Vagina (tissue), 2 donors: ENCODE results near the gene CD200R1L. TPM values are rescaled to one million over a fixed set of nuclear protein-coding genes. Genes with fewer than 3 reads are reported as not detected.

ENCODE experiments used
- DNase-seq, 2 donors: peaks; one replicate each; pipeline ENCODE4 v3.0.0-alpha.2; 2017; ENCODE audit errors: extremely low spot score in 2 of 2
- H3K27ac ChIP-seq: fragments of 200-600 bp; sonication (generic); one replicate; pipeline ENCODE4 v1.5.1; 2019
- H3K27me3 ChIP-seq: fragments of 200-600 bp; sonication (generic); one replicate; pipeline ENCODE4 v1.5.1; 2019
- H3K36me3 ChIP-seq, 2 donors: fragments of 200-600 bp; sonication (generic); one replicate each; pipeline ENCODE4 v1.5.1; 2017 to 2019
- H3K4me1 ChIP-seq: fragments of 200-600 bp; sonication (generic); one replicate; pipeline ENCODE4 v1.5.1; 2019
- H3K4me3 ChIP-seq, 2 donors: fragments of 200-600 bp; sonication (generic); 1 replicate in 1 of 2; 2 replicates in 1 of 2; pipeline ENCODE4 v1.5.1; 2016 to 2019
- H3K9me3 ChIP-seq: fragments of 200-600 bp; sonication (generic); one replicate; pipeline ENCODE4 v1.5.1; 2019
- POLR2A ChIP-seq, 2 donors: fragments of 450-650 bp; IDR thresholded peaks; one replicate each; pipeline ENCODE4 v1.6.1; 2017; ENCODE audit warnings: antibody characterized with exemption in 2 of 2, mild to moderate bottlenecking in 2 of 2, moderate library complexity in 2 of 2
- POLR2AphosphoS5 ChIP-seq, 2 donors: sonication (generic); formaldehyde crosslinking; IDR thresholded peaks; one replicate each; pipeline ENCODE4 v1.9.0; 2017; ENCODE audit warnings: antibody characterized with exemption in 2 of 2, mild to moderate bottlenecking in 2 of 2, low read depth in 1 of 2; ENCODE audit not compliant: insufficient read depth in 1 of 2
- intact Hi-C: fragments of 100-400 bp; cut with DNase I; formaldehyde crosslinking; loops from one replicate; pipeline ENCODE4 v1.15.1; 2023
- total RNA-seq: library from RNA; depleted of rRNA; stranded (reverse); fragments of >200 nt; gene quantifications from one replicate; pipeline ENCODE4 v1.2.3, GENCODE V29; 2016
- TF ChIP-seq, protein P1 (sequence below), 3 experiments: fragments of 450-650 bp in 2 of 3; fragments of 200-600 bp in 1 of 3; sonication (generic) in 1 of 3; IDR thresholded peaks; one replicate each; pipeline ENCODE4 v1.5.1; 2017 to 2019; ENCODE audit warnings: antibody characterized with exemption in 3 of 3, mild to moderate bottlenecking in 2 of 3, moderate library complexity in 2 of 3

Gene CD200R1L
- total RNA-seq, 1 donor from 2014 or later = not detected

DNA sequence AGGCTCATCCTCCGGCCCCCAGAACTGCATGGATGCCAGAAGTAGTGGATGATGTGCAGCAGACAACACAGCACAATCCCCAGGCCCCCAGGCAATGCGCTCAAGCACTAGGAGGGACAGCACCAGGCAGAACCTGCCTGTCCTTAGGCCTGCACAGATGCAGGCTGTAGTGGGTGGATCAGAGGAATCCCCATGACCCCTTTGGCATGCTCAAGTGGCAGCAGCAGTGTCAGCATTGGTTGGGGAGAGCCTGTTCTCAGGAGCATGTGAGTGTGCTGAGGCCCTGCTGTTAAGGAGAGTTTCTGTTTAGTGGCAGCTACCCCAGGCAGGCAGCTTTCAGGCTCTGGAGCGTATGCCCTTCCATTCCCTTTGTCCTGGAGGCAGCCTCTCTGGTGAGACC lies 25.1 kb upstream of the CD200R1L start:
- intact Hi-C loops = no loop called here
- Histone ChIP-seq H3K9me3 (no peaks in the 10 kb centered on the region), H3K36me3 (no peaks in the 10 kb centered on the region), H3K27ac (no peak overlapping the region), H3K27me3 (no peaks in the 10 kb centered on the region), H3K4me1 (no peaks in the 10 kb centered on the region), H3K4me3 (no peak overlapping the region)
- TF ChIP-seq POLR2AphosphoS5 (IDR thresholded peaks at IDR 0.05; ENCODE audit: insufficient read depth in 1 of 2, low read depth in 1 of 2) (no peak), POLR2A (IDR thresholded peaks at IDR 0.05) (no peak)
- TF ChIP-seq, protein P1, sequence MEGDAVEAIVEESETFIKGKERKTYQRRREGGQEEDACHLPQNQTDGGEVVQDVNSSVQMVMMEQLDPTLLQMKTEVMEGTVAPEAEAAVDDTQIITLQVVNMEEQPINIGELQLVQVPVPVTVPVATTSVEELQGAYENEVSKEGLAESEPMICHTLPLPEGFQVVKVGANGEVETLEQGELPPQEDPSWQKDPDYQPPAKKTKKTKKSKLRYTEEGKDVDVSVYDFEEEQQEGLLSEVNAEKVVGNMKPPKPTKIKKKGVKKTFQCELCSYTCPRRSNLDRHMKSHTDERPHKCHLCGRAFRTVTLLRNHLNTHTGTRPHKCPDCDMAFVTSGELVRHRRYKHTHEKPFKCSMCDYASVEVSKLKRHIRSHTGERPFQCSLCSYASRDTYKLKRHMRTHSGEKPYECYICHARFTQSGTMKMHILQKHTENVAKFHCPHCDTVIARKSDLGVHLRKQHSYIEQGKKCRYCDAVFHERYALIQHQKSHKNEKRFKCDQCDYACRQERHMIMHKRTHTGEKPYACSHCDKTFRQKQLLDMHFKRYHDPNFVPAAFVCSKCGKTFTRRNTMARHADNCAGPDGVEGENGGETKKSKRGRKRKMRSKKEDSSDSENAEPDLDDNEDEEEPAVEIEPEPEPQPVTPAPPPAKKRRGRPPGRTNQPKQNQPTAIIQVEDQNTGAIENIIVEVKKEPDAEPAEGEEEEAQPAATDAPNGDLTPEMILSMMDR (IDR thresholded peaks at IDR 0.05) = no peak
- DNase-seq = no peak

DNA sequence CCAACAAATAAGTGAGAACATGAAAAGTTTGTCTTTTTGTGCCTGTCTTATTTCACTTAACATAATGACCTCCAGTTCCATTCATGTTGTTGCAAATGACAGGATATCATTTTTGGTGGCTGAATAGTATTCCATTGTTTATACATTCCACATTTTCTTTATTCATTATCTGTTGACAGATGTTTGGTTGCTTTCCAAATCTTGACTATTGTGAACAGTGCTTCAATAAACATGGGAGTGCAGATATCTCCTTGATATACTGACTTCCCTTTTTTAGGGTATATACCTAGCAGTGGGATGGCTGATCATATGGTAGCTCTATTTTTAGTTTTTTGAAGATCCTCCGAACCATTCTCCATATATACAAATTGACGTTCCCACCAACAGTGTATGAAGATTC lies 19.1 kb upstream of the CD200R1L start:
- no peaks in the 10 kb centered on the region for H3K36me3 ChIP-seq
- TF ChIP-seq, protein P1 (IDR thresholded peaks at IDR 0.05) = no peak
- TF ChIP-seq POLR2AphosphoS5 (IDR thresholded peaks at IDR 0.05; ENCODE audit: insufficient read depth in 1 of 2, low read depth in 1 of 2) (no peak), POLR2A (IDR thresholded peaks at IDR 0.05) (no peak)
- DNase-seq = no peak
- no peak overlapping the region for H3K27ac ChIP-seq
- intact Hi-C loops = no loop called here
- H3K27me3 ChIP-seq = no peaks in the 10 kb centered on the region
- H3K9me3 ChIP-seq = no peaks in the 10 kb centered on the region
- no peaks in the 10 kb centered on the region for H3K4me1 ChIP-seq
- no peak overlapping the region for H3K4me3 ChIP-seq

DNA sequence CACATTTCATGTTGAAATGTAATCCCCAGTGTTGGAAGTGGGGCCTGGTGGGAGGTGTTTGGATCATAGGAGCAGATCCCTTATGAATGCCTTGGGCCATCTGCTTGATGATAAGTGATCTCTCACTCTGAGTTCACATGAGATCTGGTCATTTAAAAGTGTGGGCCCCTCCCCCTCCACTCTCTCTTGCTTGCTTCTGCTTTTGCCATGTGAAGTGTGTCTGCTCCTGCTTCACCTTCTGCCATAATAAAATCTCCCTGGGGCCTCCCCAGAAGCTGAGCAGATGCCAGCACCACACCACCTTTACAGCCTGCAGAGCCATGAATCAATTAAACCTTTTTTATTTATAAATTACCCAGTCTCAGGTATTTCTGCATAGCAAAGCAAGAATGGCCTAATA lies 14.2 kb upstream of the CD200R1L start:
- DNase-seq = no peak
- TF ChIP-seq, protein P1 (IDR thresholded peaks at IDR 0.05) = no peak
- no peak for TF ChIP-seq POLR2A (IDR thresholded peaks at IDR 0.05)
- TF ChIP-seq POLR2AphosphoS5 (IDR thresholded peaks at IDR 0.05; ENCODE audit: insufficient read depth in 1 of 2, low read depth in 1 of 2) = no peak
- Histone ChIP-seq H3K27me3 (no peaks in the 10 kb centered on the region), H3K4me1 (no peaks in the 10 kb centered on the region), H3K27ac (no peak overlapping the region), H3K36me3 (no peaks in the 10 kb centered on the region), H3K4me3 (no peak overlapping the region), H3K9me3 (no peaks in the 10 kb centered on the region)
- intact Hi-C loops = no loop called here

DNA sequence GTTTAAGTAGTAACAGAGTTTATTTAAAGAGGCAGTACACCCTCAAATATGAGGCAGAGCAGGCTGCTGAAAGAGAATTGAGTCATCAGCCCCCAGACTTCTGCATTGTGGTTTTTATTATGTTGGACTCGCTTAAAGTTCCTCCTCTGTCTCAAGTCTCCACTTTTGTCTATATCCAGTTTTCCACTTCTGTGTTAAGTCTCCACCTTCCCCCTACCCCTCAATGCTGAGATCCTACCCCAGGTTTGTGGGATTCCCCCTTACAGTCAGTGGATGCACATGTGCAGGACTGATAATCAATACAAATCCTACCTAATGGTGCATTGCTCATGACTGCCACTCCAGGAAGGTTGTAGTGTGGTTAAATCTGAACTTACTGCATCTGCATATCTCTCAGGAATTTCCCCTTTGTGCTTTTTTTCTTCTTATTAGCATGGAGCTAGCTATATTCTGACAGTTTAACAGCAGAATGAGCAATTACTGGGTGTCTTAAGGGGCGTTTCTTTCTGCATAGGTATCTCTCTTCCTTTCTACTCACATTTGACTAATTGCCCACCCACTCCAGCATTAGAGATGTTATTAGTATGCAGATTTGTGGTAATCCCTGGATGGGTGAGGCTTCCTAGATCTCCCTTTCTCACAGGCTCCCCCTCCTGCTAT lies 11.9 kb upstream of the CD200R1L start:
- TF ChIP-seq POLR2AphosphoS5 (IDR thresholded peaks at IDR 0.05; ENCODE audit: insufficient read depth in 1 of 2, low read depth in 1 of 2) (no peak), POLR2A (IDR thresholded peaks at IDR 0.05) (no peak)
- TF ChIP-seq, protein P1 (IDR thresholded peaks at IDR 0.05) = no peak
- intact Hi-C loops = no loop called here
- no peaks in the 10 kb centered on the region for H3K27me3 ChIP-seq
- DNase-seq = no peak
- H3K4me1 ChIP-seq = no peaks in the 10 kb centered on the region
- no peak overlapping the region for H3K27ac ChIP-seq
- no peaks in the 10 kb centered on the region for H3K9me3 ChIP-seq
- H3K4me3 ChIP-seq = no peak overlapping the region
- H3K36me3 ChIP-seq = no peaks in the 10 kb centered on the region

DNA sequence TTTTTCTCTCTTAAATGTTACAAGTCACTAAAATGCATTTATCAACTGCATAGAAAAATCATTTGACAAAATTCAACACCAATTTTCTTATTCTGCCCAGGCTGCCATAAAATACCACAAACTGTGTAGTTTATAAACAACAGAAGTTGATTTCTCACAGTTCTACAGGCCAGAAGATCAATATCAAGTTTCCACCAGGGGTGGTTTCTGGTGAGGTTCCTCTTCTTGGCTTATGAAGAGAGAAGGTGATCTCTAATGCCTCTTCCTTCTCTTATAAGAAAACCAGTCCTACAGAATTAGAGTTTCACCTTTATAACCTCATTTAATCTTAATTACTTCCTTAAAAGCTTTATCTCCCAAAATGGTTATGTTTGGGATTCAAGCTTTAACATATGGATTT lies 10.9 kb upstream of the CD200R1L start:
- Histone ChIP-seq H3K4me1 (no peaks in the 10 kb centered on the region), H3K9me3 (no peaks in the 10 kb centered on the region), H3K4me3 (no peak overlapping the region), H3K27ac (no peak overlapping the region), H3K36me3 (no peaks in the 10 kb centered on the region), H3K27me3 (no peaks in the 10 kb centered on the region)
- TF ChIP-seq POLR2A (IDR thresholded peaks at IDR 0.05) (no peak), POLR2AphosphoS5 (IDR thresholded peaks at IDR 0.05; ENCODE audit: insufficient read depth in 1 of 2, low read depth in 1 of 2) (no peak)
- TF ChIP-seq, protein P1 (IDR thresholded peaks at IDR 0.05) = no peak
- no peak for DNase-seq
- intact Hi-C loops = no loop called here
